Putamen (tissue), 1 donor: ENCODE data around the gene CSMD2.

Source experiments
- DNase-seq: peaks from one replicate; pipeline ENCODE4 v3.0.0-alpha.2; 2016; ENCODE audit warnings: low spot score

CSMD2 gene

DNA sequence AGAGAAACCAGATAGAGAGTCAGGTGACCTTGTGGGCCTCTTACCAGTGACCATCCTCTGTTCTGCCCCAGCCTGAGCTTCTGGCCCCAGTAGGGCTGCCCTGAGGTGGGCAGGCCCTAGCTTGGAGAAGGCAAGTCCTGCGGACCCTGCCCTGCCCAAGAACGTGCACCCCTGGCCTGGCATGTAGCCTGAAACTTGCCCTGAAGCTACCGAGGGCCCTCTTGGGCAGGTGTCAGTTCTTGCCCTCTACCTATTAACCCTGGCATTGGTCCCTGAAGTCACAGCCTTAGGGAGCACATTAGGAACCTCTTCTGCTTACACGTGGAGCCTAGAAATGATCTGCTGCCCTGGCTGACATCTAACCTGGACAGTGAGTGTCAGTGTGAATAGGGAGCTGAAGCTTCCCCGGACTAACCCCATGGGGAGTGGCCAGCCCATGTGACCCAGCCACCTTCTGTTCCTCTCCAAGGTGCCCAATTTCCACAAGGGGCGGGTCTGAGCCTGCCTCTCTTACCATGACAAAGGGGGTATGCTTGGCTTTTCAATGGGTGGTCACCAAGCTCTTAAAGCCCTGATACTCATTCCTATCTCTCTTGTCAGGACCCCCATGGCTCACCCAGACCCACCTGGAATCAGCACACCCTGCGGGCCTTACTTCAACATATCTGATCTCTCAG lies 529.6 kb downstream of the CSMD2 start:
- no peak for DNase-seq

GRCh38 chr1:33634806-33635205 lies 530.2 kb downstream of the CSMD2 start:
- DNase-seq: no peak

GRCh38 chr1:33634143-33634542 lies 530.9 kb downstream of the CSMD2 start:
- DNase-seq: no peak

- peak; percentile 84 for DNase-seq
These were observed 531.8 kb downstream of the CSMD2 start for GRCh38 chr1:33633019-33633801.

GRCh38 chr1:33630686-33631085 lies 534.3 kb downstream of the CSMD2 start:
- DNase-seq: no peak

DNA sequence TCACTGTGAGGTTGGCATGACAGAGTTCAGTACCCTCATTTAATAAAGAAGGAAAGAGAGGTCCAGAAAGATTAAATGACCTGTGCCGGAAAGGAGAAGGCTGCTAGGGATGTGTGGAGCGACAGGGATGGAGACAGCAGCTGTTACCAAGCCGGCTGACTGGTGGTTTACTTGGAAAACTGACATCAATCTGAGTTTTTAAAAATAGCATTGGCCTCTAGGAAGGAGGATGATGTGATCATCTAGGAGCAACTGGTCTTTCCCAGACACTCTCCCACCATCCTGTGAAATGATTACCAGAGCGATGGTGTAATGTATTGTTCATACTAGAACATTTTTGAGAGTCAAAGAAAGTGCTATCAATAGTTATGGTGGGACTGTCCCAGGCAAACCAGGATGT lies 538.2 kb downstream of the CSMD2 start:
- DNase-seq: no peak

DNA sequence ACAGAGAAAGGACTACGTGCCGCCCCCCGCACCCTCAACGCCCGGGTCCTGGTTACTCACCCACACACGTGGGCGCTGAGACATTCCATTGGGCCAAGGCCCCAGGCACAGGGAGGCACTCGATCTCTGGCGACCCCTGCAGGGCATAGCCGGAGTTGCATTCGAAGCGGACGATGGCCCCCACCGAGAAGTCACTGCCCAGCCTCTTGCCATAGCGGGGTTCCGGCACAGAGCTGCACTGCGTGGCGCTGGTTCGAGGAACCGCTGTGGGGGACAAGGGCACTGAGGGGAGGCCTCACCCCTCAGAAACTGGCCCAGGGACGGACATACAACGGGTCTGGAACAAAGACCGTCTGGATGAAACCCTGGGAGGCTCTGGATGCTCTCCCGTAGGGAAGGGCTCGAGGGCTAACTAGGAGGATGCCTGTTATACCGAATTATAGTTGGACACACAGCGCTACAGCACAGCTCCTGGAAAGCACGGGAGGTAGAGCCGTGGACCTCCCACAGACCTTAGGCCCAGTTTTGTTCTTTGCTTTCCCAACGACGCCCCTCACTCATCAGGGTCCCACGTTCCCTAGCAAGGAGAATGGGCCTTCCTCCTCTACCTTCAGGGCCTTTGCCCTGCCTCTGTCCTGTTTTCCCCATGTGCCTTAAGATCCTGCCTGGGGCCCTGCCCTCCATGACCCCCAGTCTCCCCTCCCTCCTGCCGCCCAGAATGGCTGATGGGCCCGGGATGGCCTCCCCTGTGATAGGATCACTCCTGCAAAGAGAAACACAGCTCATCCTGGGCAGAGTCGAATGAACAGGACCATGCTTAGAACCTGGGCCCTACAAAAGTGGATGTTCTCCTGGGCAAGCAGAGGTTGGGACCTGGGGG lies 539.8 kb downstream of the CSMD2 start:
- DNase-seq: no peak

- DNase-seq: no peak
These were observed 540.6 kb downstream of the CSMD2 start for GRCh38 chr1:33624261-33624990.

DNA sequence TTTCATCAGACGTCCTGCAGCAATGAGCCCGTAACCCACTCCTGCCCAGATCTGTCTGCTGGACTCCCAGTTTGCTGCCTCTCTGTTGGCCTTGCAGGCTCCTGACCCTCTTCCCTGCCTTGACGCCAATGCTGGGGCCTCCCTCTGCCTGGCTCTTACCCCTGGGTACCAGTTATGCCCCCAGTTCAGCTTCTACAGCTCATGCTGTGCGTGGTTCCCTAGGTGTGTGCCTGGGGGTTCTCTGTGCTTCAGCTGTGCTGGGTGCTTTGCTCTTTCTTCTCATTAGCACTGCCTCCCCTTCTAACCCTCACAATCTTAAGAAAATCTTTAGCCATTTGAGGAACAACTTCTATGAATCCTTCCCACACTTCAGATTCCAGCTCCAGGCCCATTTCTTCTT lies 541.2 kb downstream of the CSMD2 start:
- no peak for DNase-seq

GRCh38 chr1:33622757-33623156 lies 542.3 kb downstream of the CSMD2 start:
- DNase-seq: no peak

DNA sequence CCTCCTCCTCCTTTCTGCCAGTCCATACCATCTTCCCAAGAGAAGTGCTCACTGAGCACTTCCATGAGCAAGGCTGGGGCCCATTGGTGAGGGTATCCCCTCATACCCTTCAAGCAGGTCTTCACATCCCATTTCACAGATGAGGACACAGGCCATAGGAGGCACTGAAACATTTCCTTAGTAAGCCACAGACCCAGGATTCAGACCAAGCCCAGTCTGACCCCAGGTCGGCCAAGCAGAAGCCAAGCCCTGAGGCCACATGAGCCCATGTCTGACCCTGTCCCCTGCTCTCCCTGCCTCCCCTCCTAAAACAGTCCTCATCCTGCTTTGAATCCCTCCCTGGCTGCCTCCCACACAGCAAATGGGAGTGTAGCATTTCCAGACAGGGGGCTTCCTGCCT lies 546.4 kb downstream of the CSMD2 start:
- DNase-seq: no peak

DNA sequence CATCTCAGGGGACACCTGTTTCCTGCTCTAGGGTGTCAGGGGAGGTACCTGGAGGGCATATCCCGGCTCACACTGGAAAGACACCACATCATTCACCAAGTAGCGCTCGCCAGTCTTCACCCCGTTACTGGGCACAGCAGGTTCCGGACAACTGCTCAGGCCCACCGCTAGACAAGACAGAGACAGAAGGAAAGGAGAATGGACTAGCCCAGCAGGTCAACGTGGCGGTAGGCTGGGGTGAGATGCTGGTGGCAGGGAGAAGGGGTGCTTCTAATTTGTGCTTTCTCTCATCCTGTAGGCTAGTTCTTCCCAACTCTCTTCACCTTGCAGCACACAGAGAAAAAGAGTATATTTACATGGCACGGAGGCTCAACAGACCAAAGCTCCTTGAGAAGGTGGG lies 547.6 kb downstream of the CSMD2 start:
- no peak for DNase-seq

DNA sequence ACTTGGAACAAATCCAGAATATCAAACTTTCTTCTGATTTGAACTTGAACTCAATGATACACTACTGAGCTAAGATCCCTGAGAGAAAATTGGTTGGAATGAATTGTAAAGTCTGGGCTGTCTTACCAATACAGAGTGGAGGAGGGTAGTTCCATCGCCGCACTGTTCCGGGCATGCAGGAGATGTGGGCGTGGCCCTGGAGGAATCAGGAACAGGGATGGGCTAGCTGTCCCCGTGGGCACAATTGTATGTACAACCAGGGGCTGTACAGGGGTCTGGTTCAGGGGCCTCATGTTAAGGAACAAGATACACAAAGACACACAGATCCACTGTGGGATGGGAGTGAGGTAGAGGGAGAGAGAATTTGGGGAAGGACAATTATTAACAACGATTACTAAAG lies 548.2 kb downstream of the CSMD2 start:
- DNase-seq: no peak

DNA sequence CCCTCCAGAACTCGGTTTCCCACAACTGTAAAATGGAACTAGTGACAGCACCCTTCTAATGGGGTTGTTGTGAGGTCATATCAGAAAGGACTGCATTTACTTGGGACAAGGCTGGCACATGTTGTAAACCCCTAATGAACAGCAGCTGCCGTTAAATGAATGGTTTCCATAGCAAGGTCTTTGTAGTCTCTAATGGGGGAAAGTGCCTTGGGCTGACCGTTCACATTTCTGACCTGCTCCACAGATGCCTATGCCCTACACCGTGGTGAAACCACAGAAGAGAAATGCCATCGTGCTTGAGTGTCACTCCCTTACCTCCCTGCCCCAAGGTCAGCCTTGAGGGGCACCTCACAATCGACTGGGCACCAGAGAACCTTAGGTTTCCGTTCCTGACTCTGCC lies 549.5 kb downstream of the CSMD2 start:
- no peak for DNase-seq

DNA sequence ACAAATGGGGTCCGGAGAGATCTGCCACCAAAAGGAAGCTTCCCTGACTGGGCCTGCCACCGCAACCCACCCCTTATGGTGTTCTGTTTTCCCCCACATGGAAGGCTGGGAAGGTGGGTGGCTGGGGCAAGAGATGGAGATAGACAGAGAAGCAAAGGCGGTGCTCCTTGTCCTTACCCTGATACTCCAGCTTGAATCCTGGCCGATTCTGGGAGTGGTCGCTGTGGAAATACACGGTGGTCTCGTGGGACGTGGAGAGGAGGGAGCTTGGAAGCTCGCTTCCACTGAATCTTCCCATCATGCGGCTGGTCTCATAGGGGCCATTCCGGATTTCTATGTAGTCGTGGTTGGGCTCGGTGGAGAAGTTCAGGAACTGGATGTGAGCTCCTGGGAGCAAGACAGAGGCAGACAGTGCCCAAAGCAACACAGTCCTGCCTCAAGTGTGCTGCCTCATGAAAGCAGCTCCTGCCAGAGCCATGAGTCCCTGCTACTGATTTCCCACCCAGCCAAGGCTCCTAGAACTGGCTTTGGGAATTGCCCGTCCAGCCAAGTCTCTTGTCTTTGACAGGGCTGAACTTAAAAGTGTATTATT lies 554.1 kb downstream of the CSMD2 start:
- no peak for DNase-seq

- no peak for DNase-seq
These were observed 554.6 kb downstream of the CSMD2 start for GRCh38 chr1:33610391-33610790.

DNA sequence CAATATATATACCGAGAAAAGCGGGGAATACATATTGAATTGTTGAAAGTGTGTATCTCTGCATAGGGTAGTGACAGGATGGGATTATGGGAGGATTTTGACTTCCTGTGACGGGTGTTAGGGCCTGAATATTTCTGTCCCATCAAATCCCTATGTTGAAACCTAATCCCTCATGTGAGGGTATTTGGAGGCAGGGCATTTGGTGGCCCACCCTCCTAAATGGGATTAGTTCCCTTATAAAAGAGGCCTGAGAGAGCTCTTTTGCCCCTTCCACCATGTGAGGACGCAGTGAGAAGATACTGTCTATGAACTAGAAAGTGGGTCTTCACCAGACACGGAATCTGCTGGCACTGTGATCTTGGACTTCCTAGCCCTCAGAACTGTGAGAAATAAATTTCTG lies 555.3 kb downstream of the CSMD2 start:
- no peak for DNase-seq

GRCh38 chr1:33608825-33609400 lies 556.1 kb downstream of the CSMD2 start:
- no peak for DNase-seq

GRCh38 chr1:33607444-33608005 lies 557.5 kb downstream of the CSMD2 start:
- no peak for DNase-seq

DNA sequence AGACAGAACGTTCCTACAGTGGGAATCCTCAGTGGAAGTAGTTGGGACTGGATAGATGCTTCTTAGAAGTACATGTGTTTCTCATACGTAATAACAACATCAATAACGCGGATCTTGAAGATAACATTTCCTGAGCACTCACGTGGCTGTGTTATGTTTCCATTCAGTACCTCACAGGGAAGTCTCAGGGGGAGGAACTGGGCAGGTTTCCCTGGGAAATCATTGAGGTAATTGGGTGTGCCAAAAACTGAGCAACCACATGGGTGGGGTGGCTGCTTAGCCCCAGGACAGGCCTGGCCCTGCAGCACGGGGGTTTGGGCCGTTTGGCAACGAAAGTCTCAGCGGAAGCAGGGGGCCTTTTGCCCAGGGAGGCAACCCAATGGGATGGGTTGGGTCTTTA lies 558.8 kb downstream of the CSMD2 start:
- no peak for DNase-seq

DNA sequence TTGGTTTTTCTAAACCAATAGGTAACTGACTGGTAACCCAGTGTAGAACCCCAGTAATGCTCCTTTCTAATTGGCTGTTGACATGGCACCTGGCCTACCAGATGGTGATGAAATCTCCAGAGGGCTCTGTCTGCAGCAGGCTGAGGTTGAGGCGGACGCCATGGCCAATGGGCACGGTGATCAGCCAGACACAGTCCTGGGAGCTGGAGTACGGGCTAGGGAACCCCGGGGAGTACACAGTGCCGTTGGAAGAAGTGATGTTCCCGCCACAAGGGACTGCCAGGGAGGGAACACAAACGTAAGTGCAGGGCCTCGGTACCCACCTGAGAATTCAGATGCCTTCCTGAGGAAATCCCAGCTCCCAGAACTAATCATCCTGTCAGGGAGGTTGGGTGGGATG lies 562.8 kb downstream of the CSMD2 start:
- DNase-seq: no peak
